OCI-LY3 (cell line): ENCODE measurements around the gene KCNJ12.

Source experiments
- H2AFZ ChIP-seq: fragments of 200-600, 300-600 bp; shearing (Covaris generic); 2 replicates; pipeline ENCODE4 v1.6.0; 2014; ENCODE audit warnings: antibody characterized with exemption, low read depth, low read length
- H3K27ac ChIP-seq: fragments of 200-600, 300-600 bp; sonication (generic); 2 replicates; pipeline ENCODE4 v1.5.1; 2014; ENCODE audit warnings: mild to moderate bottlenecking, low read length, moderate library complexity, mixed read lengths
- H3K27me3 ChIP-seq: fragments of 200-600, 300-600 bp; sonication (generic); 2 replicates; pipeline ENCODE4 v1.6.1; 2014; ENCODE audit warnings: low read depth, low read length, mixed read lengths
- H3K36me3 ChIP-seq: fragments of 200-600, 300-600 bp; sonication (generic); replicated peaks from 2 replicates; pipeline ENCODE3; 2014; ENCODE audit warnings: low read depth, low read length, mixed read lengths
- H3K4me1 ChIP-seq: fragments of 300-600, 200-600 bp; sonication (generic); 2 replicates; pipeline ENCODE4 v1.6.1; 2014; ENCODE audit warnings: low read length, mixed read lengths
- H3K4me2 ChIP-seq: fragments of 200-600, 300-600 bp; sonication (generic); 2 replicates; pipeline ENCODE4 v1.6.1; 2014; ENCODE audit warnings: low read length, mixed read lengths
- H3K4me3 ChIP-seq: fragments of 300-600, 200-600 bp; sonication (generic); 2 replicates; pipeline ENCODE4 v1.5.1; 2014; ENCODE audit warnings: antibody characterized with exemption, mild to moderate bottlenecking, low read length, moderate library complexity
- H3K79me2 ChIP-seq: fragments of 300-600, 200-600 bp; shearing (Covaris generic); 2 replicates; pipeline ENCODE4 v1.6.1; 2014; ENCODE audit warnings: mild to moderate bottlenecking, low read length, mixed read lengths
- H3K9ac ChIP-seq: fragments of 300-600, 200-600 bp; shearing (Covaris generic); 2 replicates; pipeline ENCODE4 v1.6.0; 2014; ENCODE audit warnings: mild to moderate bottlenecking, low read length, moderate library complexity
- H3K9me3 ChIP-seq: fragments of 200-600, 300-600 bp; shearing (Covaris generic); 2 replicates; pipeline ENCODE4 v1.6.1; 2014; ENCODE audit warnings: low read length, mixed read lengths; ENCODE audit not compliant: insufficient read depth
- H4K20me1 ChIP-seq: fragments of 200-600, 300-600 bp; sonication (generic); 2 replicates; pipeline ENCODE4 v1.6.1; 2016; ENCODE audit warnings: low read length, mixed read lengths; ENCODE audit not compliant: insufficient read depth
- EZH2phosphoT487 ChIP-seq: fragments of 200-600 bp; shearing (Covaris generic); IDR thresholded peaks from 2 replicates; pipeline ENCODE4 v1.6.1; 2018; ENCODE audit warnings: antibody characterized with exemption, mixed run types, low read depth
- TF ChIP-seq, protein P1 (sequence below): fragments of 200-600, 300-600 bp; sonication (generic); IDR thresholded peaks from 2 replicates; pipeline ENCODE4 v1.5.1; 2014; ENCODE audit warnings: antibody characterized with exemption, low read length, low read depth

KCNJ12 gene

DNA sequence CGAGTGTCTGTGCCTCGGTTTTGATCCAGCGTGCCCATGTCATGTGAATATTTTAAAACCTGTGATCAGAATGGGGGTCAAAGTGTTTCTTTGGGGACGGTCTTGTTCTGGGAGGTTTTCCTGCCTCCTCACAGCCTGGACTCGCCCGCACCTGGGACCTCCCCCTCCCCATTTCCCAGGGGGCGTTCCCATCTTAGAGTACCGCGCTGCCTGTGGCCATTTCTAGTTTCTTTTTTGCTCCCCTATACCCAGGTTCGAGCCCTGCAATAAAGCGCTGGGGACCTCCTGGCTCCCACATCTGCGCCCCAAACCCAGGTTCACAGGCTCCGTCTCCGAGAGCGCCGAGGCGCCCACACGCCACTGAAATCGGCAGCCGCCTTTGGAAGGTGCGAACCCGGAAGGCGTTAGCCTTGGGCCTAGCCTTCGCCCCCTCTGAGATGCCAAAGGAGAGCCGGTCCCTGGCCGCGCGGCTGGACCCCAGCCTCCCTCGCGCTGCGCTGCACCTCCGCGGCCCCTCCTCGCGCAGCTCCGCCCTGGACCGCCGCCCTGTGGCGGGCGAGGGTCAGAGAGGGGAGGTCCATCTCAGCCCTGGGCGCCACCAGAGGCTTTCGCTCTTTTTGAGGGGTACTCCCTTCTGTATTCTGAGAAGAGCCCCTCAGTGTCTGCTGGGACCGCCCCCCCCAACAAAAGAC is 1.7 kb downstream of the KCNJ12 start:
- H3K79me2 ChIP-seq, result no peaks in the 10 kb centered on the region
- H3K4me3 ChIP-seq, result no peak overlapping the region
- no peak overlapping the region for H3K4me2 ChIP-seq
- no peaks in the 10 kb centered on the region for H4K20me1 ChIP-seq
- no peak overlapping the region for H2AFZ ChIP-seq
- H3K27ac ChIP-seq, result no peak overlapping the region
- no peak for TF ChIP-seq EZH2phosphoT487
- TF ChIP-seq, protein P1, sequence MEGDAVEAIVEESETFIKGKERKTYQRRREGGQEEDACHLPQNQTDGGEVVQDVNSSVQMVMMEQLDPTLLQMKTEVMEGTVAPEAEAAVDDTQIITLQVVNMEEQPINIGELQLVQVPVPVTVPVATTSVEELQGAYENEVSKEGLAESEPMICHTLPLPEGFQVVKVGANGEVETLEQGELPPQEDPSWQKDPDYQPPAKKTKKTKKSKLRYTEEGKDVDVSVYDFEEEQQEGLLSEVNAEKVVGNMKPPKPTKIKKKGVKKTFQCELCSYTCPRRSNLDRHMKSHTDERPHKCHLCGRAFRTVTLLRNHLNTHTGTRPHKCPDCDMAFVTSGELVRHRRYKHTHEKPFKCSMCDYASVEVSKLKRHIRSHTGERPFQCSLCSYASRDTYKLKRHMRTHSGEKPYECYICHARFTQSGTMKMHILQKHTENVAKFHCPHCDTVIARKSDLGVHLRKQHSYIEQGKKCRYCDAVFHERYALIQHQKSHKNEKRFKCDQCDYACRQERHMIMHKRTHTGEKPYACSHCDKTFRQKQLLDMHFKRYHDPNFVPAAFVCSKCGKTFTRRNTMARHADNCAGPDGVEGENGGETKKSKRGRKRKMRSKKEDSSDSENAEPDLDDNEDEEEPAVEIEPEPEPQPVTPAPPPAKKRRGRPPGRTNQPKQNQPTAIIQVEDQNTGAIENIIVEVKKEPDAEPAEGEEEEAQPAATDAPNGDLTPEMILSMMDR, result no peak
- no peaks in the 10 kb centered on the region for H3K36me3 ChIP-seq
- no peaks in the 10 kb centered on the region for H3K9me3 ChIP-seq
- H3K27me3 ChIP-seq, result no peaks in the 10 kb centered on the region
- no peak overlapping the region for H3K9ac ChIP-seq
- peaks cover 7% of the 10 kb centered on the region for H3K4me1 ChIP-seq

DNA sequence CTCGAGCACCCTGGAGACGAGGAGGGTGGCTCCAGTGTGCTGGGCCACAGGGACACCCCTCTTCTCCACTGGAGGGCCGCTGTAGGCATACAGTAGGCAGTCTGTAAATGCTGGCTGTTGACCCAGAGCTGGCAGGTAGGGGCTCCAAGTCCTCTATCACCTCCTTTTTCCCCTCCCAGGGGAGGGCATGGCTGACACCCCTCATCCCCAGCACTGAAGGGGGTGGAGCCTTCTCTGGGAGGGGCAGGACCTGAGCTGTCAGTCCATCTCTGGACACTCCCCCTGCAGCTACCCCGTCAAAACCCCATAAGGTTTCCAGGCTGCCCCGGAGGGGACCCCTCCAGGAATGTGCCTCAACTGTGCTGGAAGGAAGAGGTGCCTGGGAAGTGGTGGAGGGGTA is 2.4 kb downstream of the KCNJ12 start:
- Histone ChIP-seq H3K4me1 (peaks cover 7% of the 10 kb centered on the region), H3K27ac (no peak overlapping the region), H3K4me2 (no peak overlapping the region), H3K79me2 (no peaks in the 10 kb centered on the region), H2AFZ (no peak overlapping the region), H3K27me3 (no peaks in the 10 kb centered on the region), H3K4me3 (no peak overlapping the region), H3K9me3 (no peaks in the 10 kb centered on the region), H4K20me1 (no peaks in the 10 kb centered on the region), H3K9ac (no peak overlapping the region), H3K36me3 (no peaks in the 10 kb centered on the region)
- TF ChIP-seq, protein P1, result no peak
- TF ChIP-seq EZH2phosphoT487, result no peak

DNA sequence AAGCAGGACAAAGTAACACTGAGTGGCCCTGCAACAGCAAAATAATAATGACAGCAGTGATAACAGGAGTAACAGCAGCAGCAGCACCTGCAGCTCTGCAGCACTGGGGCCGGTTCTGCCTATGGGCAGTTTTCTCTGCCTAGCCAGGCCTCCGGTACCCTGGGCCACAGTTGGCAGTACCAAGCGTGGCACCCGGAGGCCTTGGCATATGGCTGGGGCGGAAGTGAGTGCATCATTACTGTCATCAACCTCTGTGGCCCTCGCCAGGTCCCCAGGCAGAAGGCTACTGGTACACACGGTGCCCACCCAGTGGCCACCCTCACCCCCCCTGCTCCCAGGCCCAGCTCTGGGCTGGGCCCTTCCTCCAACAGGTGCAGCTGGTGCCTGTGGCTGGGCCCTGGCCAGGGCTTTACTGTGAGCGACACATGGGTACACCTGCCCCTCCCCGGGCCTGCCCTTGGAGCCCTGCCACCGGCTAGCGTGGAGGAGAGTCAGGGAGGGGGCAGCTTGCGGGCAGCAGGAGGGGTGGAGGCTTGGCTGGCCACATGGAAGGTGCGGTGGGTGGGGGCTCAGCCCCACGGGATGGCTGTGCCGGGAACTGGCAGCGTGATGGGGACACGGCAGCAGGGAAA is 3.0 kb downstream of the KCNJ12 start:
- Histone ChIP-seq H3K9me3 (no peaks in the 10 kb centered on the region), H3K4me2 (no peak overlapping the region), H3K27ac (no peak overlapping the region), H3K79me2 (no peaks in the 10 kb centered on the region), H3K4me3 (no peak overlapping the region), H3K4me1 (peaks cover 7% of the 10 kb centered on the region), H3K27me3 (no peaks in the 10 kb centered on the region), H4K20me1 (no peaks in the 10 kb centered on the region), H2AFZ (no peak overlapping the region), H3K36me3 (no peaks in the 10 kb centered on the region), H3K9ac (no peak overlapping the region)
- TF ChIP-seq, protein P1, result no peak
- TF ChIP-seq EZH2phosphoT487, result no peak

DNA sequence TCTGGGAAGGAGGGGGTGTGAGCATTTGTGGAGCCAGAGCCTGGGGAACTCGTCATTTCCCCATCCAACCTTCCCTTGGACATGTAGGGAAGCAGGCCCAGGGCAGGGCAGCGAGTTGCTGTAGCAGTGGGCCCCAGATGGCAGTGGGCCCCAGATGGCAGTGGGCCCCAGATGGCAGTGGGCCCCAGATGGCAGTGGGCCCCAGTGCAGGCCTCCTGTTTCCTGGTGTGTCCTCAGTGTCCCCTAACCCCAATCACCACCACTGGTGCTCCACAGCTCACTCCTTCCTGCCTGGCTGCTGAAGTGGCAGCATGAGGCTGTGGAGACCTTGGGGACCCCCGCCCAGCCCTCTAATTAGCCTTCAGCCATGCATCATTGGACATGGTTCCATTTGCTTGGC is 4.5 kb downstream of the KCNJ12 start:
- no peak overlapping the region for H2AFZ ChIP-seq
- no peak overlapping the region for H3K4me2 ChIP-seq
- no peaks in the 10 kb centered on the region for H3K27me3 ChIP-seq
- no peaks in the 10 kb centered on the region for H3K4me1 ChIP-seq
- no peaks in the 10 kb centered on the region for H3K79me2 ChIP-seq
- H3K36me3 ChIP-seq, result no peaks in the 10 kb centered on the region
- H3K27ac ChIP-seq, result no peak overlapping the region
- H3K9me3 ChIP-seq, result no peaks in the 10 kb centered on the region
- H4K20me1 ChIP-seq, result no peaks in the 10 kb centered on the region
- H3K9ac ChIP-seq, result no peak overlapping the region
- no peak overlapping the region for H3K4me3 ChIP-seq
- TF ChIP-seq EZH2phosphoT487, result no peak
- TF ChIP-seq, protein P1, result no peak
